Activated T-cell treated with anti-CD3 and anti-CD28 coated beads, Interleukin-2, amount 50 U/mL, for 4 hours (primary cell): ENCODE data around the gene FSD2. TPM values are rescaled to one million over a fixed set of nuclear protein-coding genes. Genes with fewer than 3 reads are reported as not detected.
"Not testable (repeated sequence)": the region's sequence is repeated elsewhere in the genome, so short reads cannot be mapped to it uniquely, and the experiment has no call there.

Experiments
- ATAC-seq, 2 donors: fragments of 200-7000 bp; cut with Tn5 transposase; one replicate each; pipeline ENCODE4 v1.10.0; 2021
- DNase-seq: peaks from one replicate; pipeline ENCODE4 v3.0.0-alpha.2; 2020
- H3K27me3 Mint-ChIP-seq: one replicate; pipeline ENCODE4 v1.8.0; 2021; ENCODE audit warnings: low read depth, mixed read lengths
- H3K36me3 Mint-ChIP-seq: one replicate; pipeline ENCODE4 v1.8.0; 2022; ENCODE audit warnings: mixed read lengths; ENCODE audit not compliant: insufficient read depth
- H3K4me1 Mint-ChIP-seq: one replicate; pipeline ENCODE4 v1.8.0; 2021; ENCODE audit warnings: low read depth, mixed read lengths
- H3K4me3 Mint-ChIP-seq: one replicate; pipeline ENCODE4 v1.8.0; 2021; ENCODE audit warnings: mild to moderate bottlenecking, moderate library complexity, mixed read lengths
- H3K9me3 Mint-ChIP-seq: one replicate; pipeline ENCODE4 v1.8.0; 2021; ENCODE audit warnings: mixed read lengths
- total RNA-seq, 3 donors: library from RNA; stranded (reverse); gene quantifications; one replicate each; pipeline ENCODE4 v1.2.1, GENCODE V29; 2021

The FSD2 gene
- total RNA-seq, 3 donors from 2014 or later: not detected

GRCh38 chr15:82839136-82839535 is 33.3 kb upstream of the FSD2 start:
- Mint-ChIP-seq H3K4me3 (no peak overlapping the region), H3K4me1 (no peaks in the 10 kb centered on the region), H3K9me3 (peaks cover 5% of the 10 kb centered on the region), H3K27me3 (no peaks in the 10 kb centered on the region), H3K36me3 (peaks cover 31% of the 10 kb centered on the region)
- no peak for DNase-seq
- ATAC-seq: no peak

GRCh38 chr15:82838096-82838735 is 32.3 kb upstream of the FSD2 start:
- Mint-ChIP-seq H3K27me3 (no peaks in the 10 kb centered on the region), H3K36me3 (peaks cover 34% of the 10 kb centered on the region), H3K4me3 (no peak overlapping the region), H3K4me1 (peaks cover 2% of the 10 kb centered on the region), H3K9me3 (peaks cover 5% of the 10 kb centered on the region)
- DNase-seq: no peak
- no peak for ATAC-seq

- no peaks in the 10 kb centered on the region for H3K27me3 Mint-ChIP-seq
- no peak for ATAC-seq
- H3K4me3 Mint-ChIP-seq: no peak overlapping the region
- H3K4me1 Mint-ChIP-seq: peaks cover 21% of the 10 kb centered on the region
- peaks cover 5% of the 10 kb centered on the region for H3K9me3 Mint-ChIP-seq
- no peak for DNase-seq
- peaks cover 56% of the 10 kb centered on the region for H3K36me3 Mint-ChIP-seq
Measured at GRCh38 chr15:82835391-82835917, 29.6 kb upstream of the FSD2 start.

- ATAC-seq: no peak
- Mint-ChIP-seq H3K4me1 (peaks cover 23% of the 10 kb centered on the region), H3K36me3 (peaks cover 68% of the 10 kb centered on the region), H3K27me3 (no peaks in the 10 kb centered on the region), H3K4me3 (no peak overlapping the region), H3K9me3 (peaks cover 5% of the 10 kb centered on the region)
- DNase-seq: no peak
Measured at GRCh38 chr15:82833362-82833682, 27.5 kb upstream of the FSD2 start.

- Mint-ChIP-seq H3K9me3 (no peaks in the 10 kb centered on the region), H3K4me3 (peak overlapping the region; percentile 47), H3K4me1 (peaks cover 23% of the 10 kb centered on the region), H3K27me3 (no peaks in the 10 kb centered on the region), H3K36me3 (peaks cover 68% of the 10 kb centered on the region)
- DNase-seq: peak; percentile 32
- ATAC-seq: peak; percentile 91
Measured at GRCh38 chr15:82832601-82833361, 26.9 kb upstream of the FSD2 start.

- ATAC-seq: no peak
- no peak overlapping the region for H3K4me3 Mint-ChIP-seq
- no peaks in the 10 kb centered on the region for H3K9me3 Mint-ChIP-seq
- peaks cover 23% of the 10 kb centered on the region for H3K4me1 Mint-ChIP-seq
- peaks cover 63% of the 10 kb centered on the region for H3K36me3 Mint-ChIP-seq
- H3K27me3 Mint-ChIP-seq: no peaks in the 10 kb centered on the region
- no peak for DNase-seq
Measured at GRCh38 chr15:82831894-82832600, 26.2 kb upstream of the FSD2 start.

- no peak for DNase-seq
- H3K27me3 Mint-ChIP-seq: no peaks in the 10 kb centered on the region
- no peak for ATAC-seq
- H3K4me1 Mint-ChIP-seq: peaks cover 23% of the 10 kb centered on the region
- peaks cover 65% of the 10 kb centered on the region for H3K36me3 Mint-ChIP-seq
- H3K4me3 Mint-ChIP-seq: no peak overlapping the region
- H3K9me3 Mint-ChIP-seq: no peaks in the 10 kb centered on the region
Measured at GRCh38 chr15:82830427-82831173, 24.7 kb upstream of the FSD2 start.

GRCh38 chr15:82829234-82829633 is 23.4 kb upstream of the FSD2 start:
- H3K36me3 Mint-ChIP-seq: peaks cover 62% of the 10 kb centered on the region
- no peaks in the 10 kb centered on the region for H3K27me3 Mint-ChIP-seq
- DNase-seq (no peak), ATAC-seq (no peak)
- no peaks in the 10 kb centered on the region for H3K9me3 Mint-ChIP-seq
- peaks cover 23% of the 10 kb centered on the region for H3K4me1 Mint-ChIP-seq
- no peak overlapping the region for H3K4me3 Mint-ChIP-seq

GRCh38 chr15:82828075-82828474 is 22.2 kb upstream of the FSD2 start:
- ATAC-seq (peak in 1 of 2 donors; percentile 12), DNase-seq (no peak)
- H3K27me3 Mint-ChIP-seq: no peaks in the 10 kb centered on the region
- H3K4me1 Mint-ChIP-seq: peaks cover 20% of the 10 kb centered on the region
- H3K36me3 Mint-ChIP-seq: peaks cover 55% of the 10 kb centered on the region
- H3K4me3 Mint-ChIP-seq: no peak overlapping the region
- H3K9me3 Mint-ChIP-seq: no peaks in the 10 kb centered on the region

- Mint-ChIP-seq H3K4me3 (no peak overlapping the region), H3K9me3 (no peaks in the 10 kb centered on the region), H3K36me3 (peaks cover 37% of the 10 kb centered on the region), H3K27me3 (no peaks in the 10 kb centered on the region), H3K4me1 (no peaks in the 10 kb centered on the region)
- DNase-seq (no peak), ATAC-seq (no peak)
Measured at GRCh38 chr15:82823049-82823448, 17.2 kb upstream of the FSD2 start.

GRCh38 chr15:82821851-82822250 is 16.0 kb upstream of the FSD2 start:
- not testable (repeated sequence) for H3K27me3 Mint-ChIP-seq, H3K4me3 Mint-ChIP-seq, H3K9me3 Mint-ChIP-seq, DNase-seq, ATAC-seq, H3K4me1 Mint-ChIP-seq
- peaks cover 39% of the 10 kb centered on the region for H3K36me3 Mint-ChIP-seq

- not testable (repeated sequence) for H3K4me1 Mint-ChIP-seq, DNase-seq, H3K27me3 Mint-ChIP-seq, H3K4me3 Mint-ChIP-seq, H3K9me3 Mint-ChIP-seq, ATAC-seq
- peaks cover 39% of the 10 kb centered on the region for H3K36me3 Mint-ChIP-seq
Measured at GRCh38 chr15:82821396-82821795, 15.5 kb upstream of the FSD2 start.

- Mint-ChIP-seq H3K27me3 (no peaks in the 10 kb centered on the region), H3K36me3 (peaks cover 40% of the 10 kb centered on the region), H3K4me3 (no peak overlapping the region), H3K9me3 (no peaks in the 10 kb centered on the region), H3K4me1 (peaks cover 14% of the 10 kb centered on the region)
- no peak for DNase-seq
- ATAC-seq: no peak
Measured at GRCh38 chr15:82820128-82820527, 14.3 kb upstream of the FSD2 start.

- ATAC-seq (no peak), DNase-seq (no peak)
- H3K27me3 Mint-ChIP-seq: no peaks in the 10 kb centered on the region
- H3K9me3 Mint-ChIP-seq: no peaks in the 10 kb centered on the region
- no peak overlapping the region for H3K4me3 Mint-ChIP-seq
- peaks cover 54% of the 10 kb centered on the region for H3K4me1 Mint-ChIP-seq
- peaks cover 33% of the 10 kb centered on the region for H3K36me3 Mint-ChIP-seq
Measured at GRCh38 chr15:82812994-82813393, 7.1 kb upstream of the FSD2 start.
